Tibial nerve (tissue), 3 donors: Measurements from ENCODE around the gene EMD.

Experiments
- POLR2A ChIP-seq, 2 donors: fragments of 450-650 bp; IDR thresholded peaks; one replicate each; pipeline ENCODE4 v1.6.1; 2017; ENCODE audit warnings: antibody characterized with exemption in 2 of 2, mild to moderate bottlenecking in 2 of 2, moderate library complexity in 2 of 2
- TF ChIP-seq, protein P1 (sequence below), 5 experiments: fragments of 200-600 bp in 3 of 5; fragments of 450-650 bp in 2 of 5; sonication (generic) in 3 of 5; IDR thresholded peaks; one replicate each; pipeline ENCODE4 v1.5.1; 2016 to 2019; ENCODE audit warnings: antibody characterized with exemption in 5 of 5, mild to moderate bottlenecking in 3 of 5, moderate library complexity in 2 of 5

GRCh38 chrX:154360155-154360713 lies 18.9 kb upstream of the EMD start:
- TF ChIP-seq, protein P1, sequence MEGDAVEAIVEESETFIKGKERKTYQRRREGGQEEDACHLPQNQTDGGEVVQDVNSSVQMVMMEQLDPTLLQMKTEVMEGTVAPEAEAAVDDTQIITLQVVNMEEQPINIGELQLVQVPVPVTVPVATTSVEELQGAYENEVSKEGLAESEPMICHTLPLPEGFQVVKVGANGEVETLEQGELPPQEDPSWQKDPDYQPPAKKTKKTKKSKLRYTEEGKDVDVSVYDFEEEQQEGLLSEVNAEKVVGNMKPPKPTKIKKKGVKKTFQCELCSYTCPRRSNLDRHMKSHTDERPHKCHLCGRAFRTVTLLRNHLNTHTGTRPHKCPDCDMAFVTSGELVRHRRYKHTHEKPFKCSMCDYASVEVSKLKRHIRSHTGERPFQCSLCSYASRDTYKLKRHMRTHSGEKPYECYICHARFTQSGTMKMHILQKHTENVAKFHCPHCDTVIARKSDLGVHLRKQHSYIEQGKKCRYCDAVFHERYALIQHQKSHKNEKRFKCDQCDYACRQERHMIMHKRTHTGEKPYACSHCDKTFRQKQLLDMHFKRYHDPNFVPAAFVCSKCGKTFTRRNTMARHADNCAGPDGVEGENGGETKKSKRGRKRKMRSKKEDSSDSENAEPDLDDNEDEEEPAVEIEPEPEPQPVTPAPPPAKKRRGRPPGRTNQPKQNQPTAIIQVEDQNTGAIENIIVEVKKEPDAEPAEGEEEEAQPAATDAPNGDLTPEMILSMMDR (IDR thresholded peaks at IDR 0.05): no peak
- no peak for TF ChIP-seq POLR2A (IDR thresholded peaks at IDR 0.05)
